Left forelimb (tissue), 1 donor: ENCODE measurements around the gene SPO11.
A peak's percentile ranks its signal among the peaks of the same experiment; 100 is the strongest.

Experiments used
- DNase-seq: peaks from one replicate; pipeline ENCODE4 v3.0.0-alpha.2; 2018; ENCODE audit warnings: low spot score

SPO11 gene

GRCh38 chr20:57377350-57377749, 47.7 kb downstream of the SPO11 start:
- DNase-seq = no peak

- DNase-seq = no peak
These were observed 48.5 kb downstream of the SPO11 start for GRCh38 chr20:57378107-57378506.

DNA sequence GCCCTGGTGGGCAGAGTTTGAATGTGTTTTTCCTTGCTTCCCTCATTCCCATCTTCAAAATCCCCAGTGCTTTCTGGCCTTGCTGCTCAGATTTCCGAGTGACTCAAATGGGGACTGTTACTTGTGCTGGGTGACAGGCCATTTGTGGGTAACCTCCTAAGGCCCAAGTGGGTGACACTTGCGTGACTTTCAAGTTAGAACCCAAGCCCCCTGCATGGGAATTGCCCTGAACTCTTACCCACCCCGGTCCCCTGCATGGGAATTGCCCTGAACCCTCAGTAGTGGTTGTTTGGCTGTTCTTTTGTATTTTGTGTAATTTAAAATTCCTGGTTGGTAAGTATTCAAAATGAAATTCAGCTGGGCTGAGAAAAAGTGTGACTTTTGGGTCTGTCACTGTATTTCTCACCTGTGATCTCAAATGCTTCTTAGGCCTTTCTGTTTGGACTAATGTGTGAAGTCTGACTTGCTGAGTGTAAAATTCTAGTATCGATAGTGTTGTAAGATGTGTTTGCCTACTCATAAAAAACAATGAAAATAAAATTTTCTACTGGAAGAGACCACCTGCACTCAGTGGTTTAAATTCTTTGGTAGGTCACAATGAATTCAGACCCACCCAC, 49.2 kb downstream of the SPO11 start:
- DNase-seq = no peak

DNA sequence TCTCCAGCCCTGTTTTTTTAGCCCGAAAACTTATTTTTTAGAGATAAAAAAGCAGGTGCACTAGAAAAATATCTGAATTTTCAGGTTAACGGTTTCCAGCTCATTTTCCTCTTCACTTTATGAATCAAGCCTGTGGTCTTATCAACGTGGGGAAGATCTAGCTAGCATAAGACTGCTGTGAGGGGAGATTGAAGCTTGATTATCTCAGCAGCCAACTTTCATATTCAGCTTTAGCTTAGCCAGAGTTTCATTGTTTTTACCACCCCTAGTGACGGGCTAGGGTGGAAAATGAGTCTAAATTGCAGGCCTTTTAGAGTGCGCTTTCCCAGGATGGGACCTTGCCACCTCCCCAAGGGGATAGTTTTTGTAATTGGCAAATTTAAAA, 49.7 kb downstream of the SPO11 start:
- DNase-seq = no peak

GRCh38 chr20:57380081-57380750, 50.6 kb downstream of the SPO11 start:
- no peak for DNase-seq

DNA sequence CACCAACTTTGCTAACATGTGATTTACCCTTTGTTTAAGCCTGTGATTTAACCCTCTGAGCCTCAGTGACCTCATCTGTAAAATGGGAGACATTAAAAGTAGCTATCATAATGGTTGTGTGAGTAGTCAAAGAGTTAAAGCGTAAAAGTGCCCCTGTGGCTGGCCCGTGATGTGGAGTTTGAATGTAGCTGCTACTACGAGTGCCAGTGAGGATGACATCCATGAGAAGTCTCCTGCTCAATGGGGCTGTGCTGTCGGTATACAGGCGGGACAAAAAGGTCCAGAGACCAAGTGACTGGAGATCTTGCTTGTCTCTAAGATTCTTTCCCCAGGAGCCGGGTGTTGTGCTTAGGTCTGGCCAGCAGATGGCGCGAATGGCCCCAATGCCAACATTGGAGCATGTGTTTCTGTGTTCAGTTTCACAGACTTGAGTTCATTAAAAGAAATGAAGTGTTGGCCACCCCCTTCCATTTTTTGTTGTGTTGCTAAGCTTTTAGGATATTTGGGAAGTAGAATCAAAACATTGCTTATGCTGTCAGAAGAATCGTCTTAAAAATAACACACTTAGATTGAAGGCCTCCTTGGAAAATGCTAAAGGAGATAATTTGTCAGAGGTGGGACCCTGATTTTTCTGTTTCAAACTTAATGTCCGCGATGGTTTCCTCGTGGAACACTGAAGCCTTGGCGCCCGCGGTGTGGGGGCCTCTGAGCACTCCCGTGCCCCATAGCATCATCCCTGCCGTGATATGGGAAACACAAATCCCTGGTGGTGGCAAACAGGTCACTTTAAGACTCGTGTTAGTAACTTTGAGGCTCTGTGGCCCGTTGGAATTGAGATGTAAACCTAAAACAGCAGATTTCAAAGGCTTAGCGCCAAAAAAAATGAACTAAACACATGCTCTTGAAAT, 52.2 kb downstream of the SPO11 start:
- DNase-seq = peak; percentile 82

DNA sequence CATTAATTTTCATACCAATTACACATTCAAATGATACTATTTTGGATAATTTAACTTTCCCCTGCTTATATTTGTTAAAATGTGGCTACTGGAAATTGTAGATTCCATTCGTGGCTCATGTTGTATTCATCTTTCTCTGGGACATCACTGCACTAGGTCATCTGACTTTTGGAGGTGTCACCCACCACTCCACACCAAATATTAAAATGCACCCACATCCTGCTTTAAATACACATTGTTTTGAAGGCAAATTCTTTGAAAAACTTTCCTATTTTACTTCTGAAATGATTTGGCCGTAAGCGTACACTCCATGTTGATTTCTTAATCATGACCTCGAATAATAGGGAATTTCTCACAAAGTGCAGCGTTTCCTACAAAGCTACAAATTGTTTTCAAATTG, 52.9 kb downstream of the SPO11 start:
- no peak for DNase-seq

DNA sequence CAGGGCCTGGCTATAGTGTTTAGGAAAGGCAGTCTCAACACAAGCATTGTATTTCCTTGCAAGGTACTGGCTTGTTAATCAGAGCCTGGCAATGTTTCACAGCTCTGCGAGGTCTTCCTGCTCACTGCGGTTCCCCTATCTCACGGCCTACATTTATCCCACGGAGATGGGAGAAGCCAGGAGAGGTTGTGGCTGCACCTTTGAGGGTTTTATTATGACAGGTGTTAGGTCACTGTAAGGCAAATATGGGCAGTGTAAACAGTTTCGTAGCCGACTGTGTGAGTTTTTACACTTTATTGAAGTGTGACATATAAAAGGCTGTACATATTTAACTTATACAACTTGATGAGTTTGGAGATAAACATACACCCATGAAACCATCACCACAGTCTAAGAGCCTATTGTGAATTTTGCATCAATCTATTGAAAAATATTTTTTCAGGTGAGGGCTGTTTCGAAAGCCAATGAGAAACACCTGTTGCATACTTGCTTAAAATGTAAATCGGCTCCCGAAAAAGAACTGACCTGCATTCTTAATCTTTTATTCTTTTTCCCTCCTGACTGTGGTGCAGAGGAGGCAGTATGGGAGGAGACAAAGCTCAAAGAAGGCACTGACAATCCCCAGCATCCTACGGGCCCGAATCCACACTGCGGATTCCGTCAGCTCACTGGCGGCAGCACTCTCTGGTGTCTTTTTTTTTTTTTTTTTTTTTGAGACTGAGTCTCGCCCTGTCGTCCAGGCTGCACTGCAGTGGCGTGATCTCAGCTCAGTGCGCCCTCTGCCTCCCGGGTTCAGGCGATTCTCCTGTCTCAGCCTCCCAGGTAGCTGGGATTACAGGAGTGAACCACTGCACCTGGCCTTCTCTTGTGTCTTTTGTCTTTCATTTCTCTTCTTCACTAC, 54.1 kb downstream of the SPO11 start:
- DNase-seq = peak; percentile 30

DNA sequence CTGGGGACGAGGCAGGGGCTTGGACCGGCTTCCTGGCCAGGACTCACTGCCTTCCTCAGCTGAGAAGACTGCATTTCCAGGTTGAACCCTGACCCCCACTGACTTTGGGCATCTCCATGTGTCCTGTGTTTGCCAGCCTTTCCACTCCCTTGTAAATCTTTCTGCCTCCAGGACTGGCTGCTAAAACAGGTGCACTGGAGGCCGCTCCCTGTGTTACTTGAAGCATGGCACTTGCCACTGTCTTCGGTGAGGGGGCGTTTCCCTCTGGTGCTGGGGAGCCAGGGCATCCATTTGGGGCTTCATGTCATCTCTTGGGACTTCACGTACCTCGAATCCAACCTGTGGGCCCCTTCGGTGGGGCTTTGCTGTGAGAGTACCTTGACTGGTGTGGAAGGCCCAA, 54.9 kb downstream of the SPO11 start:
- DNase-seq = no peak

GRCh38 chr20:57384953-57385761, 55.6 kb downstream of the SPO11 start:
- DNase-seq = peak; percentile 44

DNA sequence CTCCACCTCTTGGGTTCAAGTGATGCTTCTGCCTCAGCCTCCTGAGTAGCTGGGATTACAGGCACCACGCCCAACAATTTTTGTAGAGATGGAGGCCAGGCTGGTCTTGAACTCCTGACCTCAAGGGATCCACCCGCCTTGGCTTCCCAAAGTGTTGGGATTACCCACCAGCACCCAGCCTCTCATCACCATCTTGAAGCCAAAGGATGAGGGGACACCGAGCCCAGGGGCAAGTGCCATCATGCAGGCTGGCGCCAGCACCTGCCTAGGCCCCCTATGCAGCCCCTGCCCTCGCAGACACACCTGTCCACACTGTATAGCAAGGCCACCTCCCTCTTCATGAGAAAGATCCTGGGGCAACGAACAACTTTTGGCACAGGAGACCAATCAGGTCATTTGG, 56.3 kb downstream of the SPO11 start:
- DNase-seq = no peak

GRCh38 chr20:57386762-57387161, 57.2 kb downstream of the SPO11 start:
- DNase-seq = peak; percentile 40

DNA sequence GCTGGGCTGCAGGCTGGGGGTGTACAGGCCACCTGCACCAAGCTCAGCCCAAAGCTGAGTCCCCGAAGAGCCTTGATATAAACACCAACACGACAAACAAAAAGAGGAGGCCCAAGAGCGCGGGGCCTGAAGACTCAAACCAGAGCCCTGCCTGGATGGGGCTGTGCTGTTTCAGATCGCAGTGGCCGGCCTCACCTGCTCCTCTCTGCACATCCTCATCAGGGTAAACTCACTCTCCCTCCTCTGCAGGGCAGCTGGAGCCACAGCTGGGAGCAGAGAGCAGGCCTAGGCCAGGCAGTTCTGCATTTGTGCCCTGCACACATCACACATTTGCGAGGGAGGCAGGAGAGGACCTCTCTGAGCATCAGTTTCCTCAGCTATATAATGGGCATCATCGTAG, 57.9 kb downstream of the SPO11 start:
- DNase-seq = no peak

GRCh38 chr20:57387945-57388371, 58.4 kb downstream of the SPO11 start:
- no peak for DNase-seq

- peak; percentile 83 for DNase-seq
These were observed 59.5 kb downstream of the SPO11 start for GRCh38 chr20:57388953-57389694.

DNA sequence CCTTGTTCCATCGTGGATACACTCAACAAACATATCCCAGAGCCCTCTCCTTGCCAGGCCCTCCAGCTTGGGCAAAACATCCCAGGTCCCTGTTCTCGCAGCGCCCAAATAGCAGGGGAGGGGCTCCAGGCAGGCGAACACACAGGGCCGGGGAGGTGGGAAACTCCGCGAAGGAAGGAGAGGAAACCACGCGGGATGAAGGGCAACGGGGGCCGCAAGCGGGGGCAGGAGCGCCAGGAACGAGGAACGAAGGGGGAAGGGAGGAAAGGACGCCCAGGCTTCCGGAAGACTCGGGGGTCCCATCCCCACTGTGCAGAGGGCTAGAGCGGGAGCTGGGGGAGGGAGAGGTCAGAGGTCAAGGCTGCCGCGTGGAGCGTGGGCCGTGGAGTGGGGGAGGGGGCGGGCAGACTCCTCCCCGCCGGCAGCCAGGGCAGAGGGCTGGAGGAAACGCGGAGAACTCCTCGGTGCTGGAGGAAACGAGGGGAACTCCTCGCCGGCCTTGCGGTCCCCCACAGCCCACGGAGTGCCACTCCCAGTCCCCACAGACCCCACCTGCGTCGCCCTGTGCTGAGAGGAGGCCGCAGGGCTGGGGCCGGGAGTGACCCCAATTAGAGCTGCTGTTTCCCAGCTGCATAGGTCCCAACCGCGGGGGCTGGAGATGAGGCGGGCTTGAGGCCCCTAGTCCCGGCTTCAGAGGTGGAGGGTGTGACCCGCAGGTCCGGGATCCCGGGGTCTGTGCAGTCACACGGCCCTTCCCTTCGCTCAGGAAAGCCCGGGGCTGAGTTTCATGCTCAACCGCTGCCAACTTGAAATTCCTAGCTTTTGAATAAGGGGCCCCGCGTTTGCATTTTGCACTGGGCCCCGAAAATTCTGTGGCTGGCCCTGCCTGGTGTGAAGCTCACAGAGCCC, 60.3 kb downstream of the SPO11 start:
- no peak for DNase-seq

DNA sequence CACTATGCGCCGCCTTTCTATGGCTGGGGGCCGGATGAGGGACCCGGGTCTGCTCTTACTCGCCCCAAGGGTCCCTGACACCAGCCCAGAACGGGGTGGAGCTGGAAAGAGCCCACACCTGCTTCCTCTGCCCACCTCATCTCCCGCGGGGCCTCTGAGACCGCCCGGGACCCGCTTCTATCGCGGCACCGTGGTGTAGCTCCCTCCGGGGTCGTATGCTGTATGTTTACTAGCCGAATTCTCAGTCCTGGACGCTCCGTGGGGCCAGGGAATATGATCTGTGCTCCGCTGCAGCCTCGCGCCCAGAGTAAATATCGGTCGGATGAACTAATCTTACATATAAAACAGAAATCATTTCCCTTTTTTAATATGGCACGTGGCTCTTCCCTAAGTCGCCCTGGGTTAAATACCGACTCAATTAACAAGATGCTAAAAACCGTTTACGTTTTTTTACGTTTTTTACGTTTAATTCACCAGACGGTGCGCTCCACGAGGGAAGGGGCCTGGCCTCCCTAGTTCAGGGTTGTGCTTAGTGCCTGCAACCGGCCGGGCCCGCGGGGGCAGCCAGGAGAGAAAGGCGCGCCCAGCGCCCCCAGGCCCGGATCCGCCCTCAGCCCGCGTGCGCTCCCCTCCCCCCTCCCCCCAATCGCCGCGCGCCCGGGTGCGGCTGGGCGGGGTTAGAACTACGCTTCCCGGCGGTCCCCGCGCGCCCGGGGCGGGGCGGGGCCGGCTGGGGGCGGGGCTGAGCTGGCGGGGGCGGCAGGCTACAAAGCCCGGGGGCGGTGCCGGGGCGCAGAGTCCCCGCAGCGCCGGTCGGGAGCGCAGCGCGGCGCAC, 61.2 kb downstream of the SPO11 start, which contains the start of gene RBM38:
TSS of gene RBM38 (plus strand) at position 793 of the 835 bp plus-strand sequence. CDS start 186 bp downstream, outside the sequence.
- DNase-seq = peak; percentile 92
